HG03442 (cell line): ENCODE data around the gene AKAP13.
"Not testable (repeated sequence)": the region's sequence is repeated elsewhere in the genome, so short reads cannot be mapped to it uniquely, and the experiment has no call there.

ENCODE experiments used
- ATAC-seq: cut with Tn5 transposase; IDR thresholded peaks from one replicate; pipeline ENCODE4 v1.9.1; 2021; ENCODE audit warnings: mild to moderate bottlenecking, moderate library complexity; ENCODE audit not compliant: unreplicated experiment

AKAP13 gene

DNA sequence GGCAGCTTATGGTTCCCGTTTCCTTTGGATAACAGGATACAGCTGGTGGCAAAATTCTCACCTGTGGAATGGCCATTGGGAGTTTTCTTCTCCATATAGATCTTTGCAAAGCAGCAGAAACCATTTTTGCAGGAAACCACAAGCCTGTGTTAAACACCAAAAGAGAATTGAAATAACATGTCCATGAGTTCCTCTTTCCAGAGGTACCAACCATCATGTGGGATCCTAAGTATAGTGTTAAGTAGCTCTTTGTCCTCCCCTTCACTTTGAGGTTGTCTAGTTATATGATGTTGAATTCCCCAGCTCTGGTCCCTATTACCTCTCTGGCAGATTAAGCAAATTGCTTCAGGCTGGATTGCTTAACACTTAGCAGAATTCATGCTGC lies 94.9 kb downstream of the AKAP13 start:
- ATAC-seq: peak; percentile 68

DNA sequence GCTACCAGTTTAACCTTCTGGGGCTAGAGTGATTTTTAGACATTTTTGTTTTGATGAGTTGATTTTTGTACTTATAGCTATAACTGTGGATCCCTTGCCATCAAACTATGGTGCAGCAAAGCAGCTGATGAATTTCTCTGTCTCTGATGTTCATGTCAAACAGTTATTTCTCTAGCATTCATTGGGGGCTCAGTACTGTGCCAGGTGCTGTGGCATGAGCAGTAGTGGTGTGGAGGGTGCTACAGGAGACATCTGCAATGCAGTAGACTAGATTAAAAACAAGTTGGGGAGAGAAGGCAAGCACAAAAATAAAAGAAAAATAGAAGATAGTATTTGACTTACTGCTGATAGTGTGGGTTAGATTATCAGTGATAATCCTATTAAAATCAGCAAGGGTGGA lies 95.3 kb downstream of the AKAP13 start:
- peak; percentile 8 for ATAC-seq

DNA sequence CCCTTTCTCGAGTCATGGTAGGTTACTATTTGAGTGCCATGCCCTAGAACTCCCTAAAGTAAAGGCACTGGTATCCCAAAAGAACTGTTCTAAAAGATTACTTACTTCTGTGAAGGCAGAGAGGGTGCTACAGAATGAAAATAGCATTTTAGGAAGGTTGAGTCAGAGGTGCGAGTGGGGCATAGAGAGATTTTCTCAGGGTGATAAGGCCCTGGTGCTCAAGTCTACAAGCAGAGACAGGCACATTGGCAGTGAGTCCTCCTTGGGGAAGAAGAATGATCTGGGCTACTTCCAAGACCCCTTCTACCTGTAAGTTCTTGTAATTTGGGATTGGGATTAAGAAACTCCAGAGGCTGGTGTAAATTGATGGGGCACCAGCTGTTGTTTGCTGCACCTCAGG lies 96.7 kb downstream of the AKAP13 start:
- ATAC-seq: no peak

DNA sequence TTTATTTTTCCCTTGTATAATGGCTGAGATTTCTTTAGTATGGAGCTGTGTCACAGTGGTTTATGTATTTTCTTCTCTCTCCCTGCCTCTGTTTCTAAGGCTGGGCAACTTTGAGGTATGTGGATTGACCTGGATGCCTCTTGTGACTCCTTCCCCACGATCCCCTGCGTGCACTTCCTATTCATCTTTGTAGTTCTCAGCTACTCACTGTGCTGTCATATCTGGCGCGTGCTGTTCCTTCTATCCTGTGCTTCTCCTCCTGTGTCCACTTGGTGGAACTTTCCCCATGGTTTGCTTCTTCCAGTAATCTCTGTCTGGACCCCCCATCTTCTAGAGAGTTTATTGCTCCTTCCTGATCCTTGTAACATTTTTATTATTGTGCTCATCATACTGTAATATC lies 97.3 kb downstream of the AKAP13 start:
- ATAC-seq: no peak

DNA sequence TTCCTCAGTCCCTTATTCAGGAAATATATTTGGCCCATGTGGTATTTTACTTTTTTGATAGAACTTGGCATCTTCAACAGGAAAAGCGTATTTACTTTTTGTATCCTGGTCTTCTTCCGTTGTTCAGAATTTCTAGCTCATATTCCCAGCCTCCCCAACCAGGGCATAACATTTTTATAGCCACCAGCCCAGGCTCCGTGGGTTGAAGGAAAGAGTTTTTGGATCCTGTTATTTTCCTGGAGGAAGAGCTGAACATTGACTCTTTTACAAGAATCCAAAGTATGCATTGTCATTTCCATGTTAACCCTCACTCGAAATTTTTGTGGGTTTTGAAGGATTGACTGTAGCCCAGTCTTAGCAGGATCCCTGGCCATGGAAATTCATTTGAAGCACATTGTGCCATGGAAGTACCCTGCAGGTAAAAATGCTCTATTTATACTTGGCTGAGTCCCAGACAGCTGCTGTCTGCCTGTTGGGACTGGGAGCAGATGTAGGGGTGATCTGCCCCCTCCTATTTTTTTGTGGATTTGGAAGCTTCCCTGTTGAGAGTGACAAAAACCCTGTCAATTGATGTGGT lies 98.8 kb downstream of the AKAP13 start:
- no peak for ATAC-seq

DNA sequence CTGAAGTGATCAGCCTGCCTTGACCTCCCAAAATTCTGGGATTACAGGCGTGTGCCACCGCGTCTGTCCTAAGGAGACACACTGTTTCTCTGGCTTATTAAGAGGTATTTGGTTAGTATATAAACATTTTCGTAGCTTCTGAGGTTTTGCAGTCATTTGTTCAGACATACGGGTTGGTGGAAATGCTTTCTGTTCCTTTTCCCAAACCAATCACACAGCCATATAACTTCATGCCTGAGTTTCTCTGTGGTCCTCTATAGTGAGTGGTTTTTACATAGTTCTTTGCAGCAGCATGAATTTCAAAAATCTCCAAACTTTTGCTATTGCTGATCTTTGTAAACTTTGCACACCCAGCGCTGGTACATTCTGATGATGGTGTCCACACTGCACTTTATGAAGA lies 100.5 kb downstream of the AKAP13 start:
- no peak for ATAC-seq

DNA sequence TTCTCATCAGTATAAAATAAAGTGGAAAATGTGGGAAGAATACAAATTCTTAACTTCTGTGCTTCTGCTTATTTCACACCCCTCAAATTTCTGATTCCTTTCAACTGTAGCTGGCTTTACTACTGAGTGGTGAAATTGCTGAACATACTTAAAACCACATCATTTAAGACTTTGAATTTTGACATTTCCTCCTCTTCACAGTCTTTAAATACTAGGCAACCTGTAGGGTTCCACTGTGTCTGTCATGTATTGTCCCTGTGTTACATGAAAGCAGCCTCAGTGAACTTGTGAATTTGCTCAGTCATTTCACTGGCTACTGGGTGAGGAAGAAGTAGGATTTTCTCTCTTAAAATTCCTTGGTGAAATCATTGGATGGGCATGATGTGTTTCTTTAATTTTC lies 101.1 kb downstream of the AKAP13 start:
- not testable (repeated sequence) for ATAC-seq

DNA sequence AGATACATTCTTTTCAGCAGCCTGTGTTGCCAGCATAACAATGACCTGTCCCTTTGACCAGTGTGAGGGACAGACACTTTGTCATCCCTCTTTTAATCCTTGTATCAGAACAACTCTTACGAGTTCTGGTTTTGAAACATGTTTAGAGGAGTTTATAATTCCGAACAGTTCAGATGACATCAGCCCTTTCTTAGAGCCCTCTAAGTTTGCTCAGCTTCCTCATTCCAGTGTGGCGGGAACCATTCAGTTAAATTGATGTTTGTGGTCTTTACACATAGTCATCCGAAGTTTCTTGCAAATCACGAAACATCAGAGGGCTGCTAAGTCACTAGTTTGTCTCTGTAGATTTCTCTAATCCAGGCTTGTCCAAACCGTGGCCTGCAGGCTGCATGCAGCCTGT lies 102.5 kb downstream of the AKAP13 start:
- ATAC-seq: no peak

DNA sequence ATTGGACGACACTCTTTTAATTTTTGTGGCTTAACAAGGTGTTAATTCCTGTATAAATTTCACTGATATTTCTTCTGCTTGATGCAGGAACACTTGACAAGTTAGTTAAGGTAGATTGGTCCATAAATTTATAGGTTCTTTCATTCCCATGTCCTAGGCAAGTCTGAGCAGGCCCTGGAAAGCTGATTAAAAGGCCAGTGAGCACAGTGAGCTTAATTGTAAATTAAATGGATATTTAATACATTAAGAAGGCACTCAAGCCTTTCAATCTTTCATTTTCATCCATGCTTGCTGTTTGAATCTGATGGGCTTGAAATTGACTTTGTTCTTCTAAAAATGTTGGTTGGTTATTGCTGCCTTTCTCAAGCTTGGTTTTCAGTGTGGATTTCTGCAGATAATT lies 103.6 kb downstream of the AKAP13 start:
- not testable (repeated sequence) for ATAC-seq

DNA sequence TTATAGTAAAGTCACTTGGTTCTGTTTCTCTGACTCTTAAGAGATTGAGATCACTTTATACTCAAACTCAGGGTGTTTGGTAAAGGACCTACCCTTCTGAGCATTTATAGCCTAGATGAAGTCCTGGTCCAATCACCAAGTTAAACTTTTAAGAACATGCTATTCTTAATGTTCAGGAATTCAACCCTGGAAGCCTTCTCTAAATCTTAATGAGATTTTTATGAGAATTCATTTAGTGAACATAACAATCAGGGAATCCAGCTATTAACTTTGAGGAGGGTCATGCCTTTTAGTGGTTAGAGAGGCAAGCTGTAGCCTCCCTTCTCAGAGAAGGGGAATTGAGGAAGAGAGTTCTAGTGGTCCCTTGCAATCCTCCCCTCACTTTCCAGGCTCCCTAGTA lies 104.5 kb downstream of the AKAP13 start:
- ATAC-seq: not testable (repeated sequence)

DNA sequence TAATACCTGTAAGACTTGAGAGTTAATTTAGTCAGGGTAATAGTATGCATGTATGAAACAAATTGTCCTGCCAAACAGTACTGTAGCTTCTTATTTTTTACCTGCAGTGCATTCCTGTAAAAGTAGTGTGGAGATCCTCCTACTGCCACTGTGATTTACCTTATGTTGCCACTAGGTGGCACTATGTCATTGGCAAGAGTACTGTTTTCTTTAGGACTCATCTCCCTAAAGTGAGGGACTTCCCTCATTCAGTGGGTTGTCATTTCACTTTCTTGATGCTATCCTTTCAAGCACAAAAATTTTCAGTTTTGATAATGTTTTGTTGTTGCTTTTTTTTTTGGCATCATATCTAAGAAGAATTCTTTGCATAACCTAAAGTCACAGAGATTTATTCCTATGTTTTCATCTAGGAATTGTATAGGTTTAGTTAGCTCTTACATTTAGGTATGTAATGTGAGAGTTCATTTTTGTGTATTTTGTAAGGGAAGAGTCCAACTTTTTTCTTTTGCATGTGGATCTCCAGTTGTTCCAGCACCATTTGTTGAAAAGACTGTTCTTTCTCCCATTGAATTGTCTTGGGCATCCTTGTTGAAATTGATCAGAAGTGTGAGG lies 105.7 kb downstream of the AKAP13 start:
- peak; percentile 77 for ATAC-seq

DNA sequence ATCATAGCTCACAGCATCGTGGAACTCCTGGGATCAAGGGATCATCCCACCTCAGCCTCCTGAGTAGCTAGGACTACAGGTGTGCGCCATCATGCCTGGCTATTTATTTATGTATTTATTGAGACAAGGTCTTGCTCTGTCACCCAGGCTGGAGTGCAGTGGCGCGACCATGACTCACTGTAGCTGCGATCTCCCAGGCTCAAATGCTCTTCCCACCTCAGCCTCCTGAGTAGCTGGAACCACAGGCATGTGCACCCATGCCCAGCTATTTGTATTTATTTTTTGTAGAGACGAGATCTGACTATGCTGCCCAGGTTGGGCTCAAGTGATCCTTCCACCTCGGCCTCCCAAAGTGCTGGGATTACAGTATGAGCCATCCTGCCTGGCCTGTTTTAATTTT lies 107.4 kb downstream of the AKAP13 start:
- not testable (repeated sequence) for ATAC-seq

DNA sequence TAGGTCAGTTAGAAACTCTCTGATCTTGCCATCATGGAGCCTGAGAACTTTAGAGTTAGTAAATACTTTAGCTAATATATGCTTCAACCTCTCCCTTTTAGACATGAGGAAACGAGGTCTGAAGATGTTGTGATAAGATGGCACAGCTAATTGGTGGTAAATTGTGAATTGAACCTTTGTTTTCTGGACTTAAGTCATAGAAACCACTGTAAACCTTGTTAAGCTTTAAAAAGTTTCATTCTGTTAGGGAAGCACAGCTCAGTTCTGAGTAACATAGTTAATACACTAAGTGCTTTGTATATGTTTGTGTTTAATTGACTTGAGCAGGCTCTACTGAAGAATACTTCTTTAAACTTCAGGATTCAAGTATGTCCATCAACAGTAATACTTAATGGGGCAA lies 108.6 kb downstream of the AKAP13 start:
- ATAC-seq: no peak

DNA sequence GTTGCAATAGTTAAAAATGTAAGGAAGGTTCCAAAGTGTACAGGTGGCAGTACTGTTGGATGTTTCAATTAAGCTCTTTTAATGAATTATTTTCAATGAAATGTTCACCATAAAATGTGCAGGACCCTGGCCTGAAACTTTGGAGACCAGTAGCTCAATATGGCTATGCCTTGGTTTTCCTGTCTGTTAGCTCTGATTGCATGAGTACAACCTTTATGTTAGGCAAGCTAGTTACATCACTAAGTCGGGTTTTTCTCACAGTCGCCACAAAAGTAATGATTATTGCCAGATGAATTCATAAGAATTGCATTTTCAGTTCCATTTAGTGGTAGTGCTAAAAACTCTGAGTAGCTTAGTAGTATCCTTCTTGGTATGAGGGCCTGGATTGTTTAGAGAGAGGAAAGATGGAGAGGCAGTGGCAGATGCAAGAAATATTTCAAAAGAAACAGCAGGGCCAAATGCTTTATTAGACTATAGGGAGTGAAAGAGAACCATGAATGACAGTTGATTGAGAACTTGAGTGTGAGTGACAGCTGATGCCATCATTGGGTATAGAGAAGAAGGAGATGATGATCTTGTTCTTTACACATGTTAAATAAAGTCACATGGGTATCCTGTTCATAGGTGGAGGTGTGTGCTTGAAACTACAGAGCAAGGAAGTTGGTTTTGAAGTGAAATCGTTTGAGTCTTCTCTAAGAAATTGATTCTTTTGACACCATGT lies 109.5 kb downstream of the AKAP13 start:
- no peak for ATAC-seq

DNA sequence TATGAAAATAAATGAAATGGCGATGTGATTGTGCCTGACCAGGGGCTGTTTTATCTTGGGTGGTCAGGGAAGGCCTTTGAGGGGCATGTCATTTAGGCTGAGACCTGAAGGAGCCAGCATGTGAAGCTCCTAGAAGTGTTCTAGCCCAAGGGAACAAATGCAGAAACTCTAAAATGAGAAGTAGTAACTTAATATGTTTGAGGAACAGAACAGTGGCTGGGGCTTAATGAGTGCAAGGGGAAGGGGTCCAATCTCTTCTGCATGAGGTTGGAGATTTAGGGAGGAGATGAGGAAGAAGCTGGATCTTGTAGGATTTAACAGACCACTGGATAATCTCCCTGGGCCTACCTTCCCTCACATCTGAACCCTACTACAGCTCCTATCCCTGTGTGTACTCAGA lies 110.5 kb downstream of the AKAP13 start:
- no peak for ATAC-seq

DNA sequence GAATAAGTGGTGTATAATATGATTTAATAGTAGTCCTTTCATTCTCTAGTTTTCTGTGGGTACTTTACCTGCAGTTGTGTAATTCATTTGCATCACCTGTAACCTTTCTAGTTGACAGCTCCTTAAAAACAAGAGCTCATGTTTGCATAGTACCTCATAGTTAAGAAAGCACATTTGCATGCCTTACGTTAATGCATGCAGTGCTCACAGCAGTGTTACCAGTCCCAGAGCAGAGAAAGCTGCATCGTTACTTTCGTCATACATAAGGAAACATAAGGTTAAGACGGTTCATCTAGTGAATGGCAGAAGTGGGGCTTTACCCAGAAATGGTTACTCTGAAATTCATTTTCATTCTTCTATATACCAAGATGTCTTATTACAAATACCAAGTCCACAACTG lies 111.3 kb downstream of the AKAP13 start:
- no peak for ATAC-seq

DNA sequence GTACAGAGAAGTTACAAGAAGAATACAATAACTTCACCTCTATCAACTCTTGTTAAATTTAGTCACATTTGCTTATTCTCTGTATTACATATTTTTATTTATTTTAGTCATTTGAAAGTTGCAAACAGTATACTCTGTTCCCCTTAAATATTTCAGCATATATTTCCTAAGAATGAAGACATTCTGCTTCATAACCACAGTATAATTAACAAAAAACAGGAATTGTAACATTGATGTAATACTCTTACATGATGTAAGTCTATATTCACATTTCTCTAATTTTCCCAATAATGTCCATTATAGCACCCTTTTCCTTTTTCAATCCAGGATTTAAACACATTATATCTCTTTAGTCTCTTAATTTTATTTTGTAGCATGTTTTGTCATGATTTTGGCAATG lies 112.0 kb downstream of the AKAP13 start:
- ATAC-seq: no peak

DNA sequence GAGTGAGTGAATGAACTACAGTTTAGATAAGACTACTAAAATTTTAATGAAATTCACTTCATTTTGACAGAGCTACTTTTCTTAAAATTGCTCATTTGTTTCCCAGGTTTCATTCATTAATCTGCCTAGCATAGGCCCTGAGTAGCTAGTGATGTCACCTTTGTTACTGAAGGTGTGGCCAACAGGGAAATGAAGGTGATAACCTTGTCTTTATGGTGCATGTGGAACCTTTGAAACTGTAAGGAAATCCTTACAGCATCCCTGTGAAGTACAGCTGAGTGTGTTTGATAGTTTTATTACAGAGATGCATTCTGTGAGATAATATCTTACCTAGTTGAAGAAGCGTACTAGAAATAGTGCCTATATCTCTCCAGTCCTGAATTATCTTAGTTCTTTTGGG lies 112.9 kb downstream of the AKAP13 start:
- ATAC-seq: no peak

DNA sequence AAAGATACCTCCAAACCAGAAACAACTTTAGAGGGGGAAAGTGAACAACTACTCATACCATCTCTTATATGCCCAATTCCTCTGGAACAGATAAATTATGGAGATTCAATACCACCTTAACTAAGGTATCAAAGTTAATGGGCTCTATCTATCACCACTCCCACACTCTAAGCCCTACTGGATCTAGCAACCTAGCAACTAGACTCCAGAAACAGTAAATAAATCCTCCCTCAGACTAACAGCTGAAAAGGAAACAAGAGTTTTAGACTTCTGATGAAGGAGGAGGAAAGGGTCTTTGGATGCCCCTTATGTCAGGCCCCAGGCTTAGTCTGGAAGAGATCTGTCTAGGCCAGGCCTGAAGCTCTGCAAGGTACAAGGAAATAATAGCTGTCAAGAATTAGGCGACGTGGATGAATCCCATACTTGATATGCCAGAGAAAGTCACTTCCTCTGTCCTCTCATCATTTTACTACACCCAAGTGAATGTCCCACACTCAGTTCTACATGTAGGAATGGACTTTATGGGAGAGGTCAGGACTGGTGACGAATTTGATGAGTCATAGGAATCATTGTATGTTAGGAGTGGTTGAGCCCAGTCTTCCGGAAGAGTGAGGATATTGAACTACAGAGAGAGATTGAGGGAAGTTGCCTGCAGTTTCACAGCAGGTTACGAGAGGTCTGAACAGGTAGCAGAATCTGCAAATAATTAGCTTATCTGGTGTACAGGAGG lies 113.8 kb downstream of the AKAP13 start:
- ATAC-seq: peak; percentile 53

DNA sequence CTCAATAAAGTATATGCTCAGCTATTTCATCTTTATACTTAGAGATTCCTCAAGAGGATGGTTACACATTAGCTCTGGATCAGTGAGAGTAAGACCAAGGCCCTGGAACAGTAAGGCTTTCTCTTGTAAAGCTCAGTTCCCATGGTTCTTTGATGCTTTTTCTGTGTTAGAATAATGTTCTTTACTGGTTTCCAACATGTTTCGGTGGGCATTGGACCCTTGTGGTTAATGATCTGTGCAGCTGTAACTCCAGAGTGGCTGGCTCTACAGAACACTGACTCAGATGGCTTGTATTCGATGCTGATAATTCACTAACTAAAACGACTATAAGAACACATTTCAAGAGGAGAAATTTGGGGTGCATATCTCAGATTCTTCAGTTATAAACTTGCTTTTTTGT lies 114.7 kb downstream of the AKAP13 start:
- no peak for ATAC-seq

DNA sequence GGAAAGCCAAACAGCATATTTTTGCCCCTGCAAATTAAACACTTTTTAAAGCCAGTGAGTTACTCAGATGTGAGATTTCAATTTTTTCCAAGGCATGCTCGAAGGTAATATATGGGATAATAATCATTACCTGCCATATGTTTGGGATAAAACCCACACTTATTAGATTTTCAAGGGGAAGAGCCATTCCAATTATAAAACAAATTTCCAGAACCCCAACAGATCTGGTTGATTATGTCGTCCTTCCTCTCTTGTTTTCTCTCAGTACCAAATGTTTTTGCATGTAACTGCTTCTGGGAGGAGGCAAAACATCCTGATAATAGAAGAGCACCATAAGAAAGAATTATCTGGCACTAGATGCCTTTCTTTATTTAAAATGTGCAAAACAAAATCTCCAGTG lies 115.1 kb downstream of the AKAP13 start:
- ATAC-seq: no peak

DNA sequence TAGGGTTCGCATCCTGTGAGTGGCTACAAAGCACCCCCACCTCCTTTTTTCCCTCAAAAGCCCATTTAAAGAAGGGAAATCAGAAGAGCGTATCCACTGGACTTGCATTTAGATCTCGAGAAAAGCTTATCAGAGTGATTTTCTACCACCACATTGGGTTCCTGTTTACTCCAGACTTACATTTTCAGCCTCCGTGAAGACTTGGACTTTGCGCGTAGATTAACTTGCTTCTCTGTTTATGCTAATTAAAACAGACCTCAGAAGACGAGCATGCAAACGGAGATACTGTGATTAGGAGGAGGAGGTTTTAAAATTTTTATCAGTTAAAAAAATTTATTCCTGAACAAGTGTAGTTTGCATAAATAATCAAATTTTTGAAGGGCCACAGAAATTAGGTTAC lies 115.7 kb downstream of the AKAP13 start:
- no peak for ATAC-seq
